B cell (primary cell): ENCODE results near the gene TGFBI. TPM values are rescaled to one million over a fixed set of nuclear protein-coding genes. Genes with fewer than 3 reads are reported as not detected.

ENCODE experiments used
- ATAC-seq: fragments of 200-7000 bp; cut with Tn5 transposase; one replicate; pipeline ENCODE4 v1.10.0; 2021; ENCODE audit warnings: low read depth, mild to moderate bottlenecking, moderate number of reproducible peaks, moderate library complexity
- CTCF ChIA-PET: fragments of 350-600 bp; sonication (Branson Sonifier 250); formaldehyde crosslinking; loops from one replicate; lab custom pipeline; 2021; ENCODE audit warnings: antibody characterized with exemption, inconsistent platforms; lab: Charles Lee
- POLR2A ChIA-PET: fragments of 350-600 bp; sonication (Branson Sonifier 250); formaldehyde crosslinking; loops from one replicate; lab custom pipeline; 2021; ENCODE audit warnings: antibody characterized with exemption; lab: Charles Lee
- DNase-seq: peaks from one replicate; pipeline ENCODE4 v3.0.0; 2013
- H2AFZ ChIP-seq: 2 replicates; pipeline ENCODE4 v1.6.1; 2012; ENCODE audit warnings: mild to moderate bottlenecking, low read depth, low read length; ENCODE audit not compliant: insufficient read depth, poor library complexity, severe bottlenecking
- H3K27ac ChIP-seq, 2 donors: 1 replicate in 1 of 2; 2 replicates in 1 of 2; pipeline ENCODE4 v1.5.1; 2012 to 2013; ENCODE audit warnings: low read length in 2 of 2, mild to moderate bottlenecking in 2 of 2, moderate library complexity in 1 of 2
- H3K27me3 ChIP-seq, 4 experiments: fragments of 200-600 bp in 1 of 4; sonication (generic) in 1 of 4; replicated peaks in 1 of 4; 1 replicate in 2 of 4; 2 replicates in 2 of 4; pipeline versions ENCODE4 v1.6.1 to v1.7.0; 2013 to 2016; ENCODE audit warnings: low read length in 3 of 4, mild to moderate bottlenecking in 2 of 4, mixed read lengths in 1 of 4, moderate library complexity in 1 of 4; ENCODE audit not compliant: insufficient read depth in 4 of 4, control insufficient read depth in 3 of 4; ENCODE audit errors: control extremely low read depth in 1 of 4
- H3K36me3 ChIP-seq, 2 experiments: replicated peaks in 1 of 2; 1 replicate in 1 of 2; 2 replicates in 1 of 2; pipeline versions ENCODE4 v1.6.1 to v1.7.1; 2013; ENCODE audit warnings: low read length in 1 of 2; ENCODE audit not compliant: insufficient read depth in 2 of 2, control insufficient read depth in 1 of 2; ENCODE audit errors: control extremely low read depth in 1 of 2, extremely low read depth in 1 of 2
- H3K4me1 ChIP-seq, 2 donors: fragments of 200-600 bp in 1 of 2; sonication (generic) in 1 of 2; 1 replicate in 1 of 2; 2 replicates in 1 of 2; pipeline versions ENCODE4 v1.5.1 to v1.6.1; 2013 to 2017; ENCODE audit warnings: low read length in 2 of 2; ENCODE audit not compliant: control insufficient read depth in 2 of 2, insufficient read depth in 2 of 2
- H3K4me2 ChIP-seq: replicated peaks from 2 replicates; pipeline ENCODE3; 2012; ENCODE audit warnings: mild to moderate bottlenecking, low read depth, low read length; ENCODE audit not compliant: poor library complexity, severe bottlenecking
- H3K4me3 ChIP-seq, 5 experiments: fragments of 200-600 bp in 1 of 5; sonication (generic) in 1 of 5; 1 replicate in 3 of 5; 2 replicates in 2 of 5; pipeline versions ENCODE4 v1.5.1 to v1.7.0; 2011 to 2016; ENCODE audit warnings: low read length in 4 of 5, mild to moderate bottlenecking in 4 of 5, low read depth in 2 of 5, control low read depth in 1 of 5, moderate library complexity in 1 of 5; ENCODE audit not compliant: insufficient read depth in 1 of 5; ENCODE audit errors: control extremely low read depth in 1 of 5, extremely low read depth in 1 of 5
- H3K79me2 ChIP-seq: fragments of 200-600 bp; sonication (generic); one replicate; pipeline ENCODE4 v1.6.0; 2016; ENCODE audit warnings: low read length; ENCODE audit not compliant: control insufficient read depth, insufficient read depth
- H3K9ac ChIP-seq: fragments of 200-600 bp; sonication (generic); 2 replicates; pipeline ENCODE4 v1.6.1; 2017; ENCODE audit warnings: mild to moderate bottlenecking, low read length, moderate library complexity
- H3K9me3 ChIP-seq, 3 donors: one replicate each; pipeline versions ENCODE4 v1.6.1 to v1.7.1; 2013; ENCODE audit warnings: low read length in 2 of 3; ENCODE audit not compliant: control insufficient read depth in 2 of 3, insufficient read depth in 1 of 3; ENCODE audit errors: control extremely low read depth in 1 of 3
- H4K20me1 ChIP-seq: 2 replicates; pipeline ENCODE4 v1.6.0; 2012; ENCODE audit warnings: mild to moderate bottlenecking, low read length; ENCODE audit not compliant: insufficient read depth, control insufficient read depth, poor library complexity, severe bottlenecking
- H3K27ac Mint-ChIP-seq: one replicate; pipeline ENCODE4 v1.8.0; 2021; ENCODE audit warnings: mixed read lengths
- H3K27me3 Mint-ChIP-seq: one replicate; pipeline ENCODE4 v1.8.0; 2021; ENCODE audit warnings: mixed read lengths
- H3K4me1 Mint-ChIP-seq: one replicate; pipeline ENCODE4 v1.8.0; 2021; ENCODE audit warnings: mixed read lengths
- H3K4me3 Mint-ChIP-seq: one replicate; pipeline ENCODE4 v1.8.0; 2021; ENCODE audit warnings: mixed read lengths
- H3K9me3 Mint-ChIP-seq: one replicate; pipeline ENCODE4 v1.8.0; 2022; ENCODE audit warnings: mixed read lengths; ENCODE audit not compliant: insufficient read depth
- CTCF ChIP-seq: fragments of 200-600 bp; IDR thresholded peaks from one replicate; pipeline ENCODE4 v1.8.0; 2022; ENCODE audit warnings: antibody characterized with exemption, mild to moderate bottlenecking
- EZH2 ChIP-seq: IDR thresholded peaks from 2 replicates; pipeline ENCODE4 v1.6.1; 2012; ENCODE audit warnings: borderline replicate concordance, low read depth, mild to moderate bottlenecking, moderate library complexity, low read length; ENCODE audit not compliant: insufficient read depth, poor library complexity, severe bottlenecking
- WGBS: methylation state at CpG from one replicate; pipeline ENCODE4 v1.1.5; 2013; ENCODE audit warnings: missing lambda C conversion rate; ENCODE audit not compliant: insufficient coverage; 5-methylcytosine and 5-hydroxymethylcytosine counted together
- intact Hi-C: fragments of 100-400 bp; cut with micrococcal nuclease; formaldehyde crosslinking; loops from one replicate; pipeline ENCODE4 v1.10.0; 2022
- polyA plus RNA-seq: library from polyadenylated mRNA; depleted of rRNA; stranded (reverse); fragments of >200 nt; gene quantifications from 2 replicates; pipeline ENCODE4 v1.2.3, GENCODE V29; 2012
- total RNA-seq, 2 donors: library from RNA; stranded (reverse); fragments of 120-200 nt in 1 of 2; gene quantifications; 1 replicate in 1 of 2; 2 replicates in 1 of 2; pipeline versions ENCODE4 v1.2.3 to v1.2.4, GENCODE V29; 2013 to 2022

The TGFBI gene
- total and polyA plus RNA-seq, 2 donors (not counting 1 experiment from before 2014, with no cell fraction given), result 3.7 to 4.5 TPM

- Histone ChIP-seq H3K79me2 (no peaks in the 10 kb centered on the region), H3K4me1 (peaks cover 1 to 12% of the 10 kb centered on the region in 2 donors), H3K36me3 (no peaks in the 10 kb centered on the region), H3K9me3 (no peaks in the 10 kb centered on the region), H3K27me3 (peaks cover 0 to 35% (median 10%) of the 10 kb centered on the region in 4 experiments), H3K27ac (no peak overlapping the region), H4K20me1 (no peaks in the 10 kb centered on the region), H3K4me3 (no peak overlapping the region), H3K4me2 (no peak overlapping the region), H2AFZ (no peak overlapping the region), H3K9ac (no peak overlapping the region)
- Mint-ChIP-seq H3K4me3 (no peak overlapping the region), H3K27ac (no peak overlapping the region), H3K27me3 (peaks cover 16% of the 10 kb centered on the region), H3K9me3 (no peaks in the 10 kb centered on the region), H3K4me1 (peaks cover 7% of the 10 kb centered on the region)
- no peak for TF ChIP-seq EZH2
- no peak for TF ChIP-seq CTCF
- ATAC-seq, result no peak
- no peak for DNase-seq
- ChIA-PET POLR2A (no interaction called here), CTCF (no interaction called here)
- WGBS, result no CpG with 5 or more reads among the region's 1 CpG
- intact Hi-C loops, result no loop called here
Observed at GRCh38 chr5:136084698-136085097, 55.9 kb downstream of the TGFBI start.

- Histone ChIP-seq H3K27ac (no peak overlapping the region), H3K36me3 (no peaks in the 10 kb centered on the region), H4K20me1 (no peaks in the 10 kb centered on the region), H2AFZ (no peak overlapping the region), H3K9me3 (no peaks in the 10 kb centered on the region), H3K27me3 (peaks cover 0 to 17% (median 5%) of the 10 kb centered on the region in 4 experiments), H3K79me2 (no peaks in the 10 kb centered on the region), H3K9ac (no peak overlapping the region), H3K4me1 (no peaks in the 10 kb centered on the region), H3K4me3 (no peak overlapping the region), H3K4me2 (no peak overlapping the region)
- ChIA-PET CTCF (interaction anchor here (0.7 kb wide), 1 partner anchor 88 kb away, joined by 5 read pairs; no protein-coding TSS in a partner anchor), POLR2A (no interaction called here)
- Mint-ChIP-seq H3K27ac (no peak overlapping the region), H3K27me3 (peaks cover 7% of the 10 kb centered on the region), H3K4me1 (no peaks in the 10 kb centered on the region), H3K4me3 (no peak overlapping the region), H3K9me3 (no peaks in the 10 kb centered on the region)
- no peak for TF ChIP-seq EZH2
- TF ChIP-seq CTCF, result no peak
- no CpG with 5 or more reads among the region's 5 CpGs for WGBS
- intact Hi-C loops, result no loop called here
- no peak for ATAC-seq
- DNase-seq, result no peak
Observed at GRCh38 chr5:136086783-136087566, 58.2 kb downstream of the TGFBI start.
